Measurements from ENCODE around the gene DDX39B.
"Not testable (repeated sequence)": the region's sequence is repeated elsewhere in the genome, so short reads cannot be mapped to it uniquely, and the experiment has no call there.

DDX39B gene

DNA sequence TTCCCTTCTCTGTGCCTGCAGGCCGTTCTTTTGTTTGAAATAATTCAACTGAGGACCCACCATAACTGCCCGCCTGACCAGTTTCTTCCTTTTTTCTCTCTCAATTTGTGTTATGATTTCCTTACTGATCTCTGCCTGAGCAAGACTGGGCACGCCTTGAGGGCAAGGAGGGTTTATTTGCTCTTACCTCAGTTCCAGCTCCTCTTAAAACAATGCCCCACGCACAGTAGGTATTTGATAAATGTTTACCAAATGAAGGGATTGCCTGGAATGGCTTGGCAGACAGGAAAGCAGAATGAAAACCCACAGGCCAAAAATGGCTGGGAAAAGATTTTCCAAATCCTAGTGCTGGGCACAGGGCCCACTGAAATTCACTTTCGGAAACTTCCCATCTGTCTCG lies 54.1 kb downstream of the DDX39B start:
- in situ Hi-C loops (cut with MboI; ENCODE audit: low sequenced_read_pairs) = not testable (repeated sequence)

DNA sequence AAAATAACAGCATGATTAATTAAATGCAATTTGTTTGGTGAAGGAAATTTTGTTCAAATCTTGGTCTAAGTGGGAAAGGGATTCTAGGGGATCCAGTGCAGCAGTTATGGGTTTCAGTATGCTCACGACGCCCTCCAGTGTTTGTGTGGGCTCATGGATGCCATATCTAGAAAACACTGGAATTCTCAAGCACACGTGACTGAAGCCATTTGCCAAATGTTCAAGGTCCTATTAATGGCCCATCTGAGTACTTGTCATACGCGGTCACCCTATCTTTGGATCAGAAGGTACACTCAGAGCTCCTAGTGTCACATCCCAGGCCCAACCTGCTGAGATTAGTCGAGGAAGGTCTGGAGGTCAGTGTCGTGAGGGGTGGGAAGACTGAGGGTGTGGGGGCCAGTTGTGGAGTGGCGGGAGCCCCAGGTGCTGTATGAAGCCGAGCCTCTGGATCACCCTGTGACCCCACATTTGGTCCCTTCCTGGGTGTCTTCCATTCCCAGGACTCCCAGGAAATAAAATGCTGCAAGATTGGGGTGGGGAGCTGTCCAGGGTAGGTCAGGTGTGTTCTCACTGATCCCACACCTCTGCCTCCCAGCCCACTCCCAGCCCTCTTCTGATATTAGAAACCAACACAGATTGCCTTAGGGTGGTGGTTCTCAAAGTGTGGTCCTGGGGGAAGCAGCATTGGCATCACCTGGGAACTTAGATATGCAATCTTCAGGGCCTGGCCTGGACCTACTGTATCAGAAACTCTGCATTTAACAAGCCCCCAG lies 55.6 kb downstream of the DDX39B start:
- in situ Hi-C loops (cut with MboI; ENCODE audit: low sequenced_read_pairs) = not testable (repeated sequence)

- in situ Hi-C loops (cut with MboI; ENCODE audit: low sequenced_read_pairs) = no loop called here
These were observed 56.7 kb downstream of the DDX39B start for GRCh38 chr6:31485055-31485454.

GRCh38 chr6:31483392-31483791 lies 58.4 kb downstream of the DDX39B start:
- in situ Hi-C loops (cut with MboI; ENCODE audit: low sequenced_read_pairs) = no loop called here

- in situ Hi-C loops (cut with MboI; ENCODE audit: low sequenced_read_pairs) = no loop called here
These were observed 61.2 kb downstream of the DDX39B start for GRCh38 chr6:31480574-31480973.

Data from hTERT RPE-1 (cell line).